Measurements from ENCODE around the gene RASSF10.

DNA sequence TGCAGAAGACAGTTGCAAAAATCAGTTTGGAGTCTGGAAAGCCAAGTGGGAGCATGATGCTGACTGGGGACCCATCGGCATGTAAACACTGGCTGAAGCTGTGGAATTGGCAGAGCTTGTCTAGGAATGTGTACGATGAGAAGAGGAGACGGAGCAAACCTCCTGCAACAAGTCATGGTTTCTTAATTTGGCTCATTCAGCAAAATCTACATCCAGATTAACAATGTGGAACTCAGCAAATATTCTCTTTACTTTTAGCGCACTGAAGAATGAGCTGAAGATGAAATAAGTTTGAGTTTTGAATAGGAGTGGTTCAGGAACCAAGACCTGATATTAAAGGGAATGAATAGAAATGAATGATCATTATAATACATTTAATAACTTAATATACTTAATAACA is 26.6 kb downstream of the RASSF10 start:
- TF ChIP-seq, protein P1, sequence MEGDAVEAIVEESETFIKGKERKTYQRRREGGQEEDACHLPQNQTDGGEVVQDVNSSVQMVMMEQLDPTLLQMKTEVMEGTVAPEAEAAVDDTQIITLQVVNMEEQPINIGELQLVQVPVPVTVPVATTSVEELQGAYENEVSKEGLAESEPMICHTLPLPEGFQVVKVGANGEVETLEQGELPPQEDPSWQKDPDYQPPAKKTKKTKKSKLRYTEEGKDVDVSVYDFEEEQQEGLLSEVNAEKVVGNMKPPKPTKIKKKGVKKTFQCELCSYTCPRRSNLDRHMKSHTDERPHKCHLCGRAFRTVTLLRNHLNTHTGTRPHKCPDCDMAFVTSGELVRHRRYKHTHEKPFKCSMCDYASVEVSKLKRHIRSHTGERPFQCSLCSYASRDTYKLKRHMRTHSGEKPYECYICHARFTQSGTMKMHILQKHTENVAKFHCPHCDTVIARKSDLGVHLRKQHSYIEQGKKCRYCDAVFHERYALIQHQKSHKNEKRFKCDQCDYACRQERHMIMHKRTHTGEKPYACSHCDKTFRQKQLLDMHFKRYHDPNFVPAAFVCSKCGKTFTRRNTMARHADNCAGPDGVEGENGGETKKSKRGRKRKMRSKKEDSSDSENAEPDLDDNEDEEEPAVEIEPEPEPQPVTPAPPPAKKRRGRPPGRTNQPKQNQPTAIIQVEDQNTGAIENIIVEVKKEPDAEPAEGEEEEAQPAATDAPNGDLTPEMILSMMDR (IDR thresholded peaks at IDR 0.05) = no peak
- TF ChIP-seq POLR2A (IDR thresholded peaks at IDR 0.05) = no peak
- no peak for TF ChIP-seq EP300 (IDR thresholded peaks at IDR 0.05)
